T-helper 9 cell (primary cell): ENCODE data around the gene FOXP3.

Experiments
- DNase-seq: peaks from one replicate; pipeline ENCODE4 v3.0.0-alpha.2; 2020

FOXP3 gene

GRCh38 chrX:49212209-49212608, 52.3 kb downstream of the FOXP3 start:
- DNase-seq, result no peak

GRCh38 chrX:49211074-49211473, 53.4 kb downstream of the FOXP3 start:
- DNase-seq, result no peak

GRCh38 chrX:49210406-49210805, 54.1 kb downstream of the FOXP3 start:
- DNase-seq, result no peak

DNA sequence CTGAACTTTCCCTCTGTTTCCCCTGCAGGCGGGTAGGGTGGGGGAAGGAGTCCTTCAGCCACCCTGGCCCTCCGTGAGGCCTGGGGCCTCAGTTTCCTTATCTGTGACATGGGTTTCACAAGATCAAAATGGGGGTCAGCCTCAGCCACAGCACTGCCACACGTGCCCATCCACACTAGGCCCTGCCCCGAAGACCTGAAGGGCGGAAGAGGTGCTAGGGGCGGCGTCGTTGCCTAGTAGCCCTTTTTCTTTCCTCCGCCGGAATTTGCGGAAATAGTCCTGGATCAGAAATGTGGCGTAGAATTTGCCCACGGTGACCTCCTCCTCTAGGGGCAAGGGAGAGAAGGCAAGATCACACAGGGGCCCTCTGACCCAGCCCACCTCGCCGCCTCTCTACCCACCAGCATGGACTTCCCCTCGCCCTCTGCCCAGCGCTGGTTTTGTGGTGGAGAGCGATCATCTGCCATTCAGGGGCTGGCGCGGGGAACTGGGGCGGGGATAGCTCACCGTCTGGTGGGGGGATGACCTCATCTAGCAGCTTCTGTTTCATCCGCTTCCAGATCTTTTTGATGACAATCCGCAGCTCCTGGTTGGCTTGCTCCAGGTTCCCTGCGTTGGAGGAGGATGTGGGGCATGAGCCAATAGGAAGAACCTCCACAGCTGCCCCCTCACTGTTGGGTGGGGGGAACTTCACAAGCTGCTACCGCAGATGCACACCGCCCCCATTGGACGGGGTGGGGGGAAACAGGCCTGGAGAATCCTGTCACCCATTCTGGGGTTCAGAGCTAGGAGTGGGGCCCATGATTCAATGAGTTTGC, 54.9 kb downstream of the FOXP3 start:
- DNase-seq, result no peak

DNA sequence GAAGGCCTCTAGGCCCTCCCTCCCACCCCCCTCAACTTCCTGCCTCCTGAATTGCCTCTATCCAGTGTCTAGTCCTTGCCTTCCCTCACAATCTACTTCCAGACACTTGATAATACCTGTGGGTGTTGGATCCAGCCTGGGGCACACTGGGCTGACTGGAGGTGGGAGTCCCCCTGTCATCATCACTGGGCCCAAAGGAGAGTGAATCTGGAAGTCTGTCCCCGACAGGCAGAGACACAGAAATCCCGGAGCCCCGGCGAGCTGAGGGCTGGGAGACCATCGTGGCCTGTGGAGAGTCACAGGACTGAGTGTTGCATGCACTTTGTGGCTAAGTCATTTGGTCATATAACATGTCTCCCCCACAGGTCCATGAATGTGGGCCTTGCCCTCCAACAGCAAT, 56.1 kb downstream of the FOXP3 start:
- DNase-seq, result no peak

DNA sequence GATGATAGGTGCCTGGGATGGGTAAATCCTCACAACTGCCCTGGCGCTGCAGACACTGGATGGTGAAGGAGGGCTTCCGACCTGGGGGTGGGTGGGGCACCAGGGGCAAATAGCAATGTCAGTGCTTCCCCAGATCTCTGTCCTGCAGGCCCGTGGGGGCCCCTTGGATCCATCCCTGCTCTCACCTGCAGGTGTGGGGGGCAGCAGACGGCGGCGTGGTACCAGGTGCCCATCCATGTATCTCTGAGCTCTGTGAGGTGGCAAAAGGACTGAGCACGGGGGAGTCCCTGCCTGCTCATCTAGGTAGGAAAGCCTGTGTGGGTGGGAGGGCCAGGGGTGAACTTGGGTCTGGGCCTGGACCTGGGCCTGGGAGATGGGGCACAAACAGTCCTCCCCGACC, 58.0 kb downstream of the FOXP3 start:
- no peak for DNase-seq

- no peak for DNase-seq
Observed at GRCh38 chrX:49205443-49205842, 59.1 kb downstream of the FOXP3 start.

GRCh38 chrX:49204709-49205108, 59.8 kb downstream of the FOXP3 start:
- no peak for DNase-seq

- DNase-seq, result no peak
Observed at GRCh38 chrX:49204017-49204416, 60.5 kb downstream of the FOXP3 start.

DNA sequence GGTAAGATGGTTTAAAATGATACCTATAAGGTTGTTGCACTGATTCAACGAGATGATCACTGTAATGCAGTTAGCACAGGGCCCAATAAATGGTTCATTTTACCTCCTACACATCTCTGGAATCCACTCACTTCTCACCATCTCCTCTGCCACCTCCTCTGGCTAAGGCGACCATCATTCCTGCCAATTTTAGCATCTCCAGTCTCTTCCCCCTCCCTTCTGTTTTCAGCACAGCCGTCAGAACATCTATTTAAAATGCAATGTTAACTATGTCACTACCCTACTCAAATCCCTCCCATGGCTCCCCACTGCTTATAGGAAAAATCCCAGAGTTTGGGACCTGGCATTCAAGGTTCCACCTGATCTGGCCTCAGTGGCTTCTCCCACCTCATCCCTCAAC, 61.0 kb downstream of the FOXP3 start:
- DNase-seq, result no peak

DNA sequence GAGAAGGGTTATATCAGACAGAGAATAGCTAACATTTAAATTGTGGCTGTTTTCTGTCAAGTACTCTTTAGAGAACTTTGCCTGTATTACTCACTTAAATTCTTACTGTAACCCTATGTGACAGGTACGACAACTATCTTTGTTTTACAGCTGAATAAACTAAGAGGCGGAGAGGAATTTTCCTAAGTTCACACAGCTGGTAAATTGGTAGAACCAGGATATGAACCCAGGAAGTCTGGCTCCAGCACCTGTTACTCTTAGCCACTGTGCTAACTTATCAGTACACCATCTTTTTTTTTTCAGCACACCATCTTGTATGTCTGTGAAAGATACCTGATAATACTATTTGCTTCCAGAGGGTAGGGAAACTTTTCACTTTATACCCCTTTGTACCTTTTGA, 62.5 kb downstream of the FOXP3 start:
- no peak for DNase-seq
